Endothelial cell of umbilical vein (primary cell): ENCODE data around the gene CNKSR2. TPM values are rescaled to one million over a fixed set of nuclear protein-coding genes. Genes with fewer than 3 reads are reported as not detected.

Source experiments
- BruUV-seq: library from RNA; stranded (reverse); fragments of 400-500 nt; replicated peaks from 2 replicates; lab custom pipeline; 2021; lab: Mats Ljungman, UMichigan
- CTCF ChIA-PET: fragments of 300-600, 350-600 bp; sonication (Branson Sonifier 250); formaldehyde crosslinking; loops from one replicate; lab custom pipeline; 2021; ENCODE audit warnings: antibody characterized with exemption, inconsistent platforms; lab: Charles Lee
- POLR2A ChIA-PET: fragments of 300-600, 350-600 bp; sonication (Branson Sonifier 250); formaldehyde crosslinking; loops from one replicate; lab custom pipeline; 2021; ENCODE audit warnings: antibody characterized with exemption, inconsistent platforms; lab: Charles Lee
- DNase-seq: peaks from one replicate; pipeline ENCODE4 v3.0.0-alpha.2; 2011; ENCODE audit warnings: low read depth, low spot score
- FAIRE-seq: peaks from 2 replicates; lab custom pipeline; 2011; peaks lifted over from hg19 to GRCh38; lab: Jason Lieb, UNC
- H2AFZ ChIP-seq: 2 replicates; pipeline ENCODE4 v1.6.0; 2012; ENCODE audit warnings: low read depth, low read length, control low read depth, inconsistent platforms
- H3K27ac ChIP-seq: 2 replicates; pipeline ENCODE4 v1.5.1; 2011; ENCODE audit warnings: low read depth, mild to moderate bottlenecking, control low read depth, low read length, moderate library complexity; ENCODE audit not compliant: insufficient read depth
- H3K27me3 ChIP-seq, 2 experiments: 2 replicates each; pipeline versions ENCODE4 v1.6.0 to v1.6.1; 2011; ENCODE audit warnings: low read length in 2 of 2, mixed read lengths in 1 of 2; ENCODE audit not compliant: control insufficient read depth in 2 of 2, insufficient read depth in 2 of 2
- H3K36me3 ChIP-seq, 2 experiments: 2 replicates in 1 of 2; 3 replicates in 1 of 2; pipeline ENCODE4 v1.5.1; 2011; ENCODE audit warnings: low read length in 2 of 2, mild to moderate bottlenecking in 1 of 2, moderate library complexity in 1 of 2; ENCODE audit not compliant: control insufficient read depth in 2 of 2, insufficient read depth in 2 of 2; ENCODE audit errors: extremely low read depth in 1 of 2
- H3K4me1 ChIP-seq: 3 replicates; pipeline ENCODE4 v1.5.1; 2011; ENCODE audit warnings: mild to moderate bottlenecking, low read length; ENCODE audit not compliant: control insufficient read depth, insufficient read depth; ENCODE audit errors: extremely low read depth
- H3K4me2 ChIP-seq: 2 replicates; pipeline ENCODE4 v1.6.1; 2011; ENCODE audit warnings: low read length, control low read depth, mixed read lengths; ENCODE audit not compliant: insufficient read depth
- H3K4me3 ChIP-seq, 3 experiments: fragments of 200-600 bp in 1 of 3; sonication (generic), shearing (Covaris generic) in 1 of 3; replicated peaks in 1 of 3; 2 replicates each; pipeline ENCODE4 v1.5.1; 2011 to 2016; ENCODE audit warnings: control low read depth in 3 of 3, low read length in 3 of 3, mild to moderate bottlenecking in 2 of 3, inconsistent platforms in 1 of 3, low read depth in 1 of 3, moderate library complexity in 1 of 3; ENCODE audit not compliant: insufficient read depth in 1 of 3
- H3K79me2 ChIP-seq: 2 replicates; pipeline ENCODE4 v1.6.0; 2012; ENCODE audit warnings: low read length, inconsistent platforms; ENCODE audit not compliant: control insufficient read depth, insufficient read depth
- H3K9ac ChIP-seq: replicated peaks from 2 replicates; pipeline ENCODE3; 2011; ENCODE audit warnings: low read length, control low read depth; ENCODE audit not compliant: insufficient read depth; ENCODE audit errors: extremely low read depth
- H3K9me1 ChIP-seq: replicated peaks from 3 replicates; pipeline ENCODE4 v1.6.0; 2011; ENCODE audit warnings: mild to moderate bottlenecking, low read length; ENCODE audit not compliant: control insufficient read depth, insufficient read depth; ENCODE audit errors: extremely low read depth
- H3K9me3 ChIP-seq: replicated peaks from 2 replicates; pipeline ENCODE4 v1.5.1; 2012; ENCODE audit warnings: low read length, inconsistent platforms; ENCODE audit not compliant: control insufficient read depth, insufficient read depth
- H4K20me1 ChIP-seq: replicated peaks from 2 replicates; pipeline ENCODE3; 2011; ENCODE audit warnings: mild to moderate bottlenecking, low read length; ENCODE audit not compliant: control insufficient read depth, insufficient read depth; ENCODE audit errors: extremely low read depth
- EZH2 ChIP-seq: IDR thresholded peaks from 2 replicates; pipeline ENCODE4 v1.6.1; 2012; ENCODE audit warnings: borderline replicate concordance, low read depth, mild to moderate bottlenecking, moderate library complexity, low read length, inconsistent platforms; ENCODE audit not compliant: severe bottlenecking
- FOS ChIP-seq: IDR thresholded peaks from 2 replicates; pipeline ENCODE4 v1.6.1; 2011; ENCODE audit warnings: mild to moderate bottlenecking, low read length, moderate library complexity, borderline replicate concordance; ENCODE audit not compliant: insufficient read depth
- GATA2 ChIP-seq: IDR thresholded peaks from 2 replicates; pipeline ENCODE4 v1.7.0; 2011; ENCODE audit warnings: low read depth, mild to moderate bottlenecking, moderate library complexity, mixed read lengths, low read length; ENCODE audit not compliant: insufficient read length, insufficient read depth
- JUN ChIP-seq: IDR thresholded peaks from 2 replicates; pipeline ENCODE4 v1.6.1; 2011; ENCODE audit warnings: borderline replicate concordance, low read depth; ENCODE audit not compliant: insufficient read length, insufficient read depth
- MYC ChIP-seq: IDR thresholded peaks from one replicate; pipeline ENCODE4 v1.6.1; 2011; ENCODE audit warnings: mild to moderate bottlenecking, low read depth, low read length
- POLR2A ChIP-seq: IDR thresholded peaks from 2 replicates; pipeline ENCODE4 v1.6.1; 2012; ENCODE audit warnings: low read depth, mild to moderate bottlenecking, control low read depth, low read length
- POLR2AphosphoS5 ChIP-seq: IDR thresholded peaks from 2 replicates; pipeline ENCODE4 v1.6.1; 2012; ENCODE audit warnings: low read depth, mild to moderate bottlenecking, control low read depth, low read length, moderate library complexity; ENCODE audit not compliant: insufficient read depth
- dilution Hi-C: fragments of 300-500 bp; cut with MboI; formaldehyde crosslinking; loops from one replicate; pipeline ENCODE4 v1.15.0; 2019; ENCODE audit warnings: low sequenced_read_pairs; ENCODE audit not compliant: extremely low pct_ligation_motif_present
- intact Hi-C: fragments of 100-400 bp; cut with micrococcal nuclease; formaldehyde crosslinking; loops from one replicate; pipeline ENCODE4 v1.10.0; 2022
- polyA plus RNA-seq, 4 experiments: library from polyadenylated mRNA; depleted of rRNA in 3 of 4; stranded (reverse) in 3 of 4; unstranded in 1 of 4; fragments of >200 nt; gene quantifications; 2 replicates each; pipeline versions ENCODE4 v1.2.1 to v1.2.3, GENCODE V29; 2011 to 2012; ENCODE audit warnings: missing spikeins in 1 of 4
- total RNA-seq: library from RNA; stranded (reverse); gene quantifications from 2 replicates; pipeline ENCODE4 v1.2.3, GENCODE V29; 2021
- TF ChIP-seq, protein P1 (sequence below): IDR thresholded peaks from 2 replicates; pipeline ENCODE4 v1.6.1; 2011; ENCODE audit not compliant: insufficient read depth, insufficient read length
- TF ChIP-seq, protein P2 (sequence below), 2 donors: IDR thresholded peaks; 1 replicate in 1 of 2; 2 replicates in 1 of 2; pipeline ENCODE4 v1.5.1; 2011; ENCODE audit warnings: low read length in 2 of 2, mild to moderate bottlenecking in 2 of 2, moderate library complexity in 2 of 2, control low read depth in 1 of 2, inconsistent platforms in 1 of 2, low read depth in 1 of 2; ENCODE audit not compliant: insufficient read depth in 1 of 2; ENCODE audit errors: extremely low read depth in 1 of 2

Gene CNKSR2
- total and polyA plus RNA-seq, 2 donors (not counting 3 experiments of a cell fraction or from before 2014, with no cell fraction given), result 0.13 TPM; not detected in 1

DNA sequence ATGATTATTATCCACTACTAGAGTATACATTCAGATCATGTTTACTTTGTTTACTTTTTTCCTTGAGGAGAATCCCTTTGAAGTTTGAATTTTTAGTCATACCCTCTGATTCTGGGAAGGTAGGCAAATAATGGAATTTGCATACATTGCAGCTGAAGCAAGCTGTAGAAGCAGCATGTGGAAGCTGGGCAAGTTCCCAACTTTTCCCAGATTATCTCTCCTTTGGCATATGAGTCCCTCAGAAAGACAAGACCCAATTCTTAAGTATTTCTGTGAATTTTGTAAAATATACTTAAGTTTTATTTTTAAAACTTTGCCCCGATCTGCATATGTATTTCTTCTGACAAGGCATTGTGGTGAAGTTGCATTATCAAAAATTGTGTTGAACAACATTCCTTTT is 94.9 kb downstream of the CNKSR2 start:
- CTCF ChIA-PET, result no interaction called here
- dilution Hi-C loops (no loop called here), intact Hi-C loops (no loop called here)
- DNase-seq (no peak), FAIRE-seq (no peak)
- no peak overlapping the region for H3K27ac ChIP-seq
- POLR2A ChIA-PET, result no interaction called here
- TF ChIP-seq, protein P1, sequence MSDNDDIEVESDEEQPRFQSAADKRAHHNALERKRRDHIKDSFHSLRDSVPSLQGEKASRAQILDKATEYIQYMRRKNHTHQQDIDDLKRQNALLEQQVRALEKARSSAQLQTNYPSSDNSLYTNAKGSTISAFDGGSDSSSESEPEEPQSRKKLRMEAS, result no peak
- H3K9ac ChIP-seq, result no peak overlapping the region
- no peak overlapping the region for H3K4me3 ChIP-seq
- H3K9me1 ChIP-seq, result no peaks in the 10 kb centered on the region
- BruUV-seq, result no TSS peak
- no peaks in the 10 kb centered on the region for H3K36me3 ChIP-seq
- no peaks in the 10 kb centered on the region for H3K79me2 ChIP-seq
- no peaks in the 10 kb centered on the region for H3K27me3 ChIP-seq
- H3K4me1 ChIP-seq, result no peaks in the 10 kb centered on the region
- H3K4me2 ChIP-seq, result no peak overlapping the region
- no peak overlapping the region for H2AFZ ChIP-seq
- H4K20me1 ChIP-seq, result no peaks in the 10 kb centered on the region
- H3K9me3 ChIP-seq, result no peaks in the 10 kb centered on the region

DNA sequence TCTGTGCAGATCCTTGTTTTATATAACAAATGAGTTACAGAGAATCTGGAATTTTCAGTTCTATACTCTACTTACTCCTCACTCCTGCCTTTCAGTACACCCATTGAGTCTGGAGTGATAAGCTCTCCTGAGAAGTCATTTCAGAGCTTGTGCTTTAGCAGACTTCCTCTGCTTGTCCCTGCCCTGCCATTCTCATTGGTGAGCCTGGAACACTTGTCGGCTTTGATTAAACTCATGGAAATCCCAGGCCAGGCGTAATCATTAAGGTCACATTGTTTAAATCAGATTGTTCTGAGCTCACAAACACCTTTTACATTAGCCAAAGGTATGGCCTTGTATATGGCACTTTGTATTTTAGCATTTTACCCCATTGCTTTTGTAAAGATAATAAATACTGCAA is 102.7 kb downstream of the CNKSR2 start:
- no peak for DNase-seq

More for the DNA sequence above, 102.7 kb downstream of the CNKSR2 start:
- Histone ChIP-seq H3K9me1 (no peaks in the 10 kb centered on the region), H3K4me3 (no peak overlapping the region), H3K27me3 (no peaks in the 10 kb centered on the region), H2AFZ (no peak overlapping the region), H3K4me2 (no peak overlapping the region), H3K79me2 (no peaks in the 10 kb centered on the region), H3K4me1 (no peaks in the 10 kb centered on the region), H3K27ac (no peak overlapping the region), H3K36me3 (no peaks in the 10 kb centered on the region), H3K9ac (no peak overlapping the region), H4K20me1 (no peaks in the 10 kb centered on the region), H3K9me3 (no peaks in the 10 kb centered on the region)
- CTCF ChIA-PET, result interaction anchor here (1.2 to 1.5 kb wide), 2 partner anchors 946 to 947 kb away, joined by 5 to 6 read pairs; no protein-coding TSS in a partner anchor
- BruUV-seq, result no TSS peak
- dilution Hi-C loops, result no loop called here
- FAIRE-seq, result no peak
- POLR2A ChIA-PET, result no interaction called here
- intact Hi-C loops, result no loop called here
- TF ChIP-seq GATA2 (no peak), EZH2 (no peak), FOS (no peak), POLR2A (no peak), POLR2AphosphoS5 (no peak), MYC (no peak), JUN (no peak)
- TF ChIP-seq, protein P2, sequence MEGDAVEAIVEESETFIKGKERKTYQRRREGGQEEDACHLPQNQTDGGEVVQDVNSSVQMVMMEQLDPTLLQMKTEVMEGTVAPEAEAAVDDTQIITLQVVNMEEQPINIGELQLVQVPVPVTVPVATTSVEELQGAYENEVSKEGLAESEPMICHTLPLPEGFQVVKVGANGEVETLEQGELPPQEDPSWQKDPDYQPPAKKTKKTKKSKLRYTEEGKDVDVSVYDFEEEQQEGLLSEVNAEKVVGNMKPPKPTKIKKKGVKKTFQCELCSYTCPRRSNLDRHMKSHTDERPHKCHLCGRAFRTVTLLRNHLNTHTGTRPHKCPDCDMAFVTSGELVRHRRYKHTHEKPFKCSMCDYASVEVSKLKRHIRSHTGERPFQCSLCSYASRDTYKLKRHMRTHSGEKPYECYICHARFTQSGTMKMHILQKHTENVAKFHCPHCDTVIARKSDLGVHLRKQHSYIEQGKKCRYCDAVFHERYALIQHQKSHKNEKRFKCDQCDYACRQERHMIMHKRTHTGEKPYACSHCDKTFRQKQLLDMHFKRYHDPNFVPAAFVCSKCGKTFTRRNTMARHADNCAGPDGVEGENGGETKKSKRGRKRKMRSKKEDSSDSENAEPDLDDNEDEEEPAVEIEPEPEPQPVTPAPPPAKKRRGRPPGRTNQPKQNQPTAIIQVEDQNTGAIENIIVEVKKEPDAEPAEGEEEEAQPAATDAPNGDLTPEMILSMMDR (IDR thresholded peaks at IDR 0.05; ENCODE audit: extremely low read depth in 1 of 2, insufficient read depth in 1 of 2, low read depth in 1 of 2, low read length in 2 of 2), result no peak
- TF ChIP-seq, protein P1, result no peak
